B cell (primary cell): ENCODE data around the gene BRF1.

Source experiments
- CTCF ChIP-seq: fragments of 200-600 bp; IDR thresholded peaks from one replicate; pipeline ENCODE4 v1.8.0; 2022; ENCODE audit warnings: antibody characterized with exemption, mild to moderate bottlenecking
- EZH2 ChIP-seq: IDR thresholded peaks from 2 replicates; pipeline ENCODE4 v1.6.1; 2012; ENCODE audit warnings: borderline replicate concordance, low read depth, mild to moderate bottlenecking, moderate library complexity, low read length; ENCODE audit not compliant: insufficient read depth, poor library complexity, severe bottlenecking

DNA sequence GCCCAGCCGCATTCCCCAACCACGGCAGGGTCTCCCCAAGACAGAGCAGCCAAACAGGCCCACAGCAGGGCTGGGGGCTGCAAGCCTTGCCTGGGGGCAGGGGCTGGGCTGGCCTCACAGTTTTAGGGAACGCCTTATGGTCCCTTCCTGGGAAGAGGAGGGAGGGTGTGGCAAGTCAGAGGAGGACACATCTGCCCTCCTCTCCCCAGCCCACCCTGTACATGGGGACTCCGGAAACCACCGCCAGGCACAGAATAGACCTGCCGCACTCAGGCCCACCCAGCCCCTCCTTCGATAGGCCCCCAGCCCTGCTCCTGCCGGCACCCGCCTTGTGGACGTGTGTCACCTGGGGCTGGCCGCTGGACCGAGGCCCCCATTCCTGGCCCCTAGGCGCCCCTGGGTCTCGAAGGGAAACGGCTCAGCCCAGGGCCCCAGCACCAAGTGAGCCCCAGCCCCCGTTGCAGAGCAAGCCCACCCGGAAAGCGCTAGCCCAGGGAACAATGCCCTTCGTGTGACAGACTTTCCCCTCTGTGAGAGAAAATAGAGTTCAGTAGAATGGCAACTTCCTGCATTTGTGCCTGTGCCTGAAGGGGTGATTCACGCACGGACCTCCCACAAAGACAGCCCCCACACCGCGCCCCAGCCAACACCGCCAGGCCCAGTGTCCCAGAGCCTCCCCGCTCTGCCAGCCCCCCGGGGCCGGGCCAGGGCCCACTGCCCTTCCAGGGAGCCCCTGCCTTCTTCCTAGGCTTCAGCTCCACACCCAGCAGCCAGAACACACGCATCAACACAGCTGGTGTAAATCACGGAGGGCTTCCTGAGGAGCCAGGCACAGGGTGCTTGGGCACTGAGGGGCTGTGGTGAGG, 107.7 kb downstream of the BRF1 start:
- TF ChIP-seq EZH2, result no peak
- no peak for TF ChIP-seq CTCF
